Measurements from ENCODE around the gene CDHR3.

Gene CDHR3

GRCh38 chr7:106071356-106071998 lies 108.4 kb downstream of the CDHR3 start:
- H3K4me3 ChIP-seq (ENCODE audit: low read depth, low read length): no peak overlapping the region
- H3K27ac ChIP-seq (ENCODE audit: low read depth, low read length): no peak overlapping the region
- no peaks in the 10 kb centered on the region for H3K79me2 ChIP-seq (ENCODE audit: control insufficient read depth, insufficient read depth, low read length, unreplicated experiment)
- H3K27me3 ChIP-seq (ENCODE audit: insufficient read depth, low read length): no peaks in the 10 kb centered on the region
- no peaks in the 10 kb centered on the region for H3K4me1 ChIP-seq (ENCODE audit: control insufficient read depth, insufficient read depth, low read length, unreplicated experiment)
- H2AFZ ChIP-seq (ENCODE audit: low read length, unreplicated experiment): no peak overlapping the region
- H3K36me3 ChIP-seq (ENCODE audit: insufficient read depth, low read length): no peaks in the 10 kb centered on the region

DNA sequence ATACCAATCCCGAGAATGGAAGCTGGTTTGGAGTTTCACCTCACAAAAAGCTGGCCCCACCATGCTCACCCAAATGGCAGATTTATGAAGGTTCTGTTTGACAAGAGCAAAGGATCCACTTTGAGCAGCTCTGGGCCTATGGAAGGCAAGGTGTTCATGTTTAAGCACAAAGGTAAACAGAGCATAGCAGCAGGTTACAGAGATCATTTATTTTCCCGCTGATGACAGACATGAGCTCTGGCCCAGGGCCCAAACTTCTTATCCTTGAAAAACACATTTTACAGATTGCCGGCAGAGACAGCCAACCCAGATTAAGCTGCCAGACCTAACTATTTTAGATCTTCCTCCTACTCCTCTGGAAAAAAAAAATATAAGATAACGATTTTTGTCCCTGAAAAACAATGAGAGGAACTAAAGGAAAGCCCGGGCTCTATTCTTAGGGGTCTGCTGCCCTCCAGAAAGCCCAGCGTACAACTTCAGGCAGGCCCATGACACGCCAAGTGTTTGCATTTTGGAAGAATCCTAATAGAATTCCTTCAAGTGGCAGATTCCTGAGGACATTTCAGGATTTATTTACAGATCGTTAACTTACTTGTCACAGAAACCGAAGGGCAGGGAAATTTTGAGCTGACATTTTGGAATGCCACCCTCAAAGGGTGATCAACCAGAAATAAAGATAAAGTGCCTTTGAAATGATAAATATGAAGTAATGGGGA lies 109.1 kb downstream of the CDHR3 start:
- H3K27me3 ChIP-seq (ENCODE audit: insufficient read depth, low read length): no peaks in the 10 kb centered on the region
- H3K79me2 ChIP-seq (ENCODE audit: control insufficient read depth, insufficient read depth, low read length, unreplicated experiment): no peaks in the 10 kb centered on the region
- H3K4me1 ChIP-seq (ENCODE audit: control insufficient read depth, insufficient read depth, low read length, unreplicated experiment): no peaks in the 10 kb centered on the region
- H3K4me3 ChIP-seq (ENCODE audit: low read depth, low read length): no peak overlapping the region
- no peaks in the 10 kb centered on the region for H3K36me3 ChIP-seq (ENCODE audit: insufficient read depth, low read length)
- no peak overlapping the region for H2AFZ ChIP-seq (ENCODE audit: low read length, unreplicated experiment)
- H3K27ac ChIP-seq (ENCODE audit: low read depth, low read length): no peak overlapping the region

DNA sequence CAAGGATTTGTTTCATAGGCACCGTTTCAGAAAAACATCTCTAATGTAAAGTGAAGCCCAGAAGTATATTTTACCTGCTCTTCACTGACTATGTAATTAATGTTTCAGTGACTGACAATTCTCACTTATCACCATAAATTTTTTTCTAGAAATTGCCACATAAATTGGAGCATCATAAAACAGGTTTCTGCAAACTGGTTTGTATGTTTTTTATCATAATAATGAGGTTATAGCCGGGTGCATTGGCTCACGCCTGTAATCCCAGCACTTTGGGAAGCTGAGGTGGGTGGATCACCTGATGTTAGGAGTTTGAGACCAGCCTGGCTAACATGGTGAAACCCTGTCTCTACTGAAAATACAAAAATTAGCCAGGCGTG lies 109.6 kb downstream of the CDHR3 start:
- Histone ChIP-seq H3K4me1 (ENCODE audit: control insufficient read depth, insufficient read depth, low read length, unreplicated experiment) (no peaks in the 10 kb centered on the region), H2AFZ (ENCODE audit: low read length, unreplicated experiment) (no peak overlapping the region), H3K27me3 (ENCODE audit: insufficient read depth, low read length) (no peaks in the 10 kb centered on the region), H3K27ac (ENCODE audit: low read depth, low read length) (no peak overlapping the region), H3K79me2 (ENCODE audit: control insufficient read depth, insufficient read depth, low read length, unreplicated experiment) (no peaks in the 10 kb centered on the region), H3K4me3 (ENCODE audit: low read depth, low read length) (no peak overlapping the region), H3K36me3 (ENCODE audit: insufficient read depth, low read length) (no peaks in the 10 kb centered on the region)

DNA sequence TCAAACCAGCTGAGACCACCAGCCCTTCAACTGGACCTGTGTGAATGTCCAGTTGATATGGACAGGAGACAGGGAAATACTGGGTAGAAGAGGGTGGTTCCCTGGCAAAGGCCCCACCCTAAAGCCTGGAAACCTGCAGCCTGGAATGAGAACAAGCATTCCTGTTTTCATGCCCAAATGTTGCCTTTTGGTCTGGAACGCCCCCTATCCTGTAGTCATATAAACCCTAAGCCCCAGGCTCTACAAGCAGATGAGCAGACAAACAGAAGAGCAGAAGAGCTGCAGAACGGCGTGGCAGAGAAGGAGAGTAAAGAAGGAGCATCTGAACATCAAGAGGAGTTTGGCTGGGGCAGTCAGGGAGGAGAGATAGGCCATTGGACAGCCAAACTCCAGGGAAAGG lies 110.6 kb downstream of the CDHR3 start:
- H3K4me1 ChIP-seq (ENCODE audit: control insufficient read depth, insufficient read depth, low read length, unreplicated experiment): no peaks in the 10 kb centered on the region
- no peak overlapping the region for H3K4me3 ChIP-seq (ENCODE audit: low read depth, low read length)
- H2AFZ ChIP-seq (ENCODE audit: low read length, unreplicated experiment): no peak overlapping the region
- H3K27me3 ChIP-seq (ENCODE audit: insufficient read depth, low read length): no peaks in the 10 kb centered on the region
- H3K27ac ChIP-seq (ENCODE audit: low read depth, low read length): no peak overlapping the region
- H3K36me3 ChIP-seq (ENCODE audit: insufficient read depth, low read length): no peaks in the 10 kb centered on the region
- no peaks in the 10 kb centered on the region for H3K79me2 ChIP-seq (ENCODE audit: control insufficient read depth, insufficient read depth, low read length, unreplicated experiment)

DNA sequence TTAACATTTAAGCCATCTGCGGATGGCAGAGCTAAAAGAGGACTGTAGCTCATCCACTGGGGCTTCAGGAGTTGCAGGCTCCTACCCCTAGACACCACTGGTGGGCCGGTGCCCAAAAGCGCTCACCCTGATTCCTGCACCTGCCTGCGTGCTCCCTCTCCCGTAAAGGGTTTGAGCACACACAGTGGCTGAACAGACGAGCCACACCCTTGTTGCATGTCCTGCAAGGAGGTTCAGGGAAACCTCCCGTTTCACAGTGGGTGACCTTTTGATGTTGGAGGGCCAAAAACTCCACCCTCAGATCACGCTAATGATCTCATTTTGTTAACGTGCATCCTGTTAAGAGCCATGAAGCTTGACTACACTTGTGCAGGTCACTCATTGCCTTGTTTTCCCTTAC lies 111.2 kb downstream of the CDHR3 start:
- Histone ChIP-seq H3K27ac (ENCODE audit: low read depth, low read length) (no peak overlapping the region), H3K4me1 (ENCODE audit: control insufficient read depth, insufficient read depth, low read length, unreplicated experiment) (no peaks in the 10 kb centered on the region), H3K36me3 (ENCODE audit: insufficient read depth, low read length) (no peaks in the 10 kb centered on the region), H3K4me3 (ENCODE audit: low read depth, low read length) (no peak overlapping the region), H2AFZ (ENCODE audit: low read length, unreplicated experiment) (no peak overlapping the region), H3K27me3 (ENCODE audit: insufficient read depth, low read length) (no peaks in the 10 kb centered on the region), H3K79me2 (ENCODE audit: control insufficient read depth, insufficient read depth, low read length, unreplicated experiment) (no peaks in the 10 kb centered on the region)

DNA sequence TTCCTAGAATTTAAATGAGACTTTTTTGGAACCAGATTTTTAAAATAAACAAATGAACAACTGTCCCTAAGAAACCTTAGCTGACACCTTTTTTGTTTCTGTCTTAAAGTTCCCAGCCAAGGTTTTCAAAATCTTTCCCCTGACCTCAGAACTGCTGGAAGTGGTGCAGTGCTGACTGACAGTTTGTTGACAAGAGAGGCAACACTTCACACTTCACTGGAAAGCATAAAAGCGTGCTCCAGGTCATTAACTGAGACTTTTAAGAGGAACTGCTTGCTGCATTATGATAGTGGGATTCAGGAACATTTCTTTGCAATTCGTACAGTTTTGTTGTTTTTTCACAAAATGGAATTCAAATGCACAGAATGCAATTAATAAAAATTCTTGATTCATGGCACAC lies 112.9 kb downstream of the CDHR3 start:
- no peaks in the 10 kb centered on the region for H3K4me1 ChIP-seq (ENCODE audit: control insufficient read depth, insufficient read depth, low read length, unreplicated experiment)

GRCh38 chr7:106076537-106076936 lies 113.5 kb downstream of the CDHR3 start:
- Histone ChIP-seq H3K4me1 (ENCODE audit: control insufficient read depth, insufficient read depth, low read length, unreplicated experiment) (no peaks in the 10 kb centered on the region), H3K79me2 (ENCODE audit: control insufficient read depth, insufficient read depth, low read length, unreplicated experiment) (no peaks in the 10 kb centered on the region), H3K27ac (ENCODE audit: low read depth, low read length) (no peak overlapping the region), H3K36me3 (ENCODE audit: insufficient read depth, low read length) (no peaks in the 10 kb centered on the region), H3K27me3 (ENCODE audit: insufficient read depth, low read length) (no peaks in the 10 kb centered on the region), H2AFZ (ENCODE audit: low read length, unreplicated experiment) (no peak overlapping the region), H3K4me3 (ENCODE audit: low read depth, low read length) (no peak overlapping the region)

More for the DNA sequence above, 112.9 kb downstream of the CDHR3 start:
- Histone ChIP-seq H3K4me3 (ENCODE audit: low read depth, low read length) (no peak overlapping the region), H3K27me3 (ENCODE audit: insufficient read depth, low read length) (no peaks in the 10 kb centered on the region), H3K27ac (ENCODE audit: low read depth, low read length) (no peak overlapping the region), H3K79me2 (ENCODE audit: control insufficient read depth, insufficient read depth, low read length, unreplicated experiment) (no peaks in the 10 kb centered on the region), H2AFZ (ENCODE audit: low read length, unreplicated experiment) (no peak overlapping the region), H3K36me3 (ENCODE audit: insufficient read depth, low read length) (no peaks in the 10 kb centered on the region)

- Histone ChIP-seq H3K27ac (ENCODE audit: low read depth, low read length) (no peak overlapping the region), H3K4me1 (ENCODE audit: control insufficient read depth, insufficient read depth, low read length, unreplicated experiment) (no peaks in the 10 kb centered on the region)
These were observed 117.4 kb downstream of the CDHR3 start for GRCh38 chr7:106080300-106080987.

DNA sequence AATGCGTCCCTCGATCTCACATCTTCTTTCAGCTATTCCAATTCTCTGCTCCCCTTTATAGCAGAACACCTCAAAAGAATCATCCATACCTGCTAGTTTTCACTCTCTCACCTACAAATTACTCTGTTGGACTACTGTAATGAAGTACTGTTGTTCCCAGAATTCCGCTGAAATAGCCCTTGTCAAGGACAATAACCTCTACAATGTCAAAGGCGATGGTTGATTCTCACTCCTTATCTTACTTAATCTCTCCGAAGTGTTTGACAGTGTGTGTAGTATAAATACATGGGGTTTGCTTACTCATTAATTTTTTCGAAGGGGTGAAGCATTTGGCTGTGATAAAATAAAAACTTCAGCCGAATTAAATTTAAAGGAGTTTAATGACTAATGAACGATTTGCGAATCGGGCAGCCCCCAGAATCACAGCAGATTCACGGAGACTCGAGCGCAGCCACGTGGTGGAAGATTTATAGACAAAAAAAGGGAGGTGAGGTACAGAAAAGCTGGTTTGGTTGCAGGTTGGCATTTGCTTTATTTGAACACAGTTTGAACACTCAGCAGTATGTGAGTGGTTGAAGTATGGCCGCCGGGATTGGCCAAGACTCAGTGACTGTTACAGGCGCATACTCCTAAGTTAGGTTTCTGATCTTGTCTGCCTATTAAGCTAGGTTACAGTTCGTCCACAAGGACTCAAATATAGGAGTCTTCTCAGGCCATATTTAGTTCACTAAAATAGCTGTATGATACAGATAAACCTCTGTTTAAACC lies 119.2 kb downstream of the CDHR3 start:
- 0 out of 2 replicates have a peak, but pooled peaks cover 3% of the 10 kb centered on the region for H3K36me3 ChIP-seq (ENCODE audit: insufficient read depth, low read length)
- H3K4me1 ChIP-seq (ENCODE audit: control insufficient read depth, insufficient read depth, low read length, unreplicated experiment): no peaks in the 10 kb centered on the region
- no peak overlapping the region for H3K27ac ChIP-seq (ENCODE audit: low read depth, low read length)
- H3K79me2 ChIP-seq (ENCODE audit: control insufficient read depth, insufficient read depth, low read length, unreplicated experiment): no peaks in the 10 kb centered on the region
- no peak overlapping the region for H3K4me3 ChIP-seq (ENCODE audit: low read depth, low read length)
- no peaks in the 10 kb centered on the region for H3K27me3 ChIP-seq (ENCODE audit: insufficient read depth, low read length)
- H2AFZ ChIP-seq (ENCODE audit: low read length, unreplicated experiment): no peak overlapping the region

More at GRCh38 chr7:106080300-106080987, 117.4 kb downstream of the CDHR3 start:
- no peak overlapping the region for H2AFZ ChIP-seq (ENCODE audit: low read length, unreplicated experiment)
- H3K36me3 ChIP-seq (ENCODE audit: insufficient read depth, low read length): no peaks in the 10 kb centered on the region
- H3K79me2 ChIP-seq (ENCODE audit: control insufficient read depth, insufficient read depth, low read length, unreplicated experiment): no peaks in the 10 kb centered on the region
- no peak overlapping the region for H3K4me3 ChIP-seq (ENCODE audit: low read depth, low read length)
- H3K27me3 ChIP-seq (ENCODE audit: insufficient read depth, low read length): no peaks in the 10 kb centered on the region
